Sigmoid colon (tissue), 3 donors: ENCODE measurements around the gene TOPBP1.

ENCODE experiments used
- CTCF ChIP-seq, 4 experiments: fragments of 450-650 bp in 3 of 4; fragments of 200-600 bp in 1 of 4; IDR thresholded peaks; one replicate each; pipeline ENCODE4 v1.5.1; 2016 to 2019; ENCODE audit warnings: antibody characterized with exemption in 4 of 4, mild to moderate bottlenecking in 3 of 4, moderate library complexity in 2 of 4
- POLR2A ChIP-seq, 2 donors: fragments of 450-650 bp; IDR thresholded peaks; one replicate each; pipeline ENCODE4 v1.6.1; 2016; ENCODE audit warnings: antibody characterized with exemption in 2 of 2, mild to moderate bottlenecking in 2 of 2, moderate library complexity in 2 of 2

GRCh38 chr3:133659806-133660205 lies 1.9 kb downstream of the TOPBP1 start:
- no peak for TF ChIP-seq POLR2A (IDR thresholded peaks at IDR 0.05)
- no peak for TF ChIP-seq CTCF (IDR thresholded peaks at IDR 0.05)
